NCI-H1930 (cell line): ENCODE data around the gene VIPR1.

ENCODE experiments used
- DNase-seq, 2 experiments: peaks; one replicate each; lab custom pipeline; 2025; lab: John Stamatoyannopoulos, UW

Gene VIPR1

DNA sequence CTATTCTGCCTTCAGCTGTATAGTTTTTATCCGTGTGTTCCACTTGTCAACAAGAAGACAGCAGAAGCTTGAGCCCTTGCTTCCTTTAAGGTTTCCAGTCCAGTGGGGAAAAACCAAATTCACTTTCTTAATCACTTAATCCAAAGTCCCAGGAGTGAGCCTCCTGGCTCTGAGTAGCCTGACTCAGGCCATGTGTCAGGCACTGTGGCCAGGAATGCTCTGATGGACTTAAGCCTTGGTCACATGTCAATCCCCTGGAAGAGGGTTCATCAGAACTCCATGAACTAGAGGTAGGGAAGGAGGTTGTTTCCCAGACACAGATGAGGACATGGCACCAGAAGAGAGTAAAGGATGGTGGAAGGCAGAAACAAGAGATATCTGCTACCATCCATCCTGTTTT lies 8.8 kb downstream of the VIPR1 start:
- DNase-seq = no peak

DNA sequence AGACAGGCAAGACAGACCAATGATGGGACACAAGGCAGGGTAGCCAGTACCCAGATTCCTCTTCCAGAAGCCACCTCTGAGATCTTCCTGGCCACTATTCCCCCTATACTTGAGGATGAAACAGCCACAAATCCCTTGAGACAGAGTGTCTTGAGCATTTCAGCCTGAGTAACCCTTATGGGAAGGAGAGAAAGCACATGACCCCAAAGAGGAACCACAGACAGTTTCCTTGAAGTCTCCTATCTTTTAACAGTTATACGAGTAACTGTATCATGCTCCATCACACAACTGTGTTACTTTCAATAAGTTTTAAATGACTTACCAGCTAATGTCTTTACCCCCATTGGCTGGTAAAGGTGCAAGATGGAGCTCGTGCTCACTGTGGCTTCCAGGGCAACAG lies 9.3 kb downstream of the VIPR1 start:
- no peak for DNase-seq

DNA sequence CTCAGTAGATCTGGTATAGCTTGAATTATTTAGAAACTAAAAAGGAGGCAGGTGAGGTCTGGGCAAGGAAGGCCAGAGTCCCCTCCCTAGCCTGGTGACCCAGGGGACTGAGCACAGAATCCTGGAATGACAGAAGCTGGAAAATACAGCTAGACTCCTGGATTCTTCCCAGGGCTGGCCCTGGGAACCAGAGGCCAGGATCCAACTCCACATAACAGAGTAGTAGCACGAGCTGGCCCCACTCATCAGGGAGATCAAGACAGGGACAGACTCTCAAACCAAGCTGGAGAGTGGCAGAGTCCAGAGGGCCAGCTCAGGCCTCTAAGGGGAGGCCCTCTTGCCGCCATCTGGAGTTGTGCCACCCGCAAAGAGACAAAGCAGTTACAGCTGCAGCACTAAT lies 10.7 kb downstream of the VIPR1 start:
- DNase-seq = no peak

DNA sequence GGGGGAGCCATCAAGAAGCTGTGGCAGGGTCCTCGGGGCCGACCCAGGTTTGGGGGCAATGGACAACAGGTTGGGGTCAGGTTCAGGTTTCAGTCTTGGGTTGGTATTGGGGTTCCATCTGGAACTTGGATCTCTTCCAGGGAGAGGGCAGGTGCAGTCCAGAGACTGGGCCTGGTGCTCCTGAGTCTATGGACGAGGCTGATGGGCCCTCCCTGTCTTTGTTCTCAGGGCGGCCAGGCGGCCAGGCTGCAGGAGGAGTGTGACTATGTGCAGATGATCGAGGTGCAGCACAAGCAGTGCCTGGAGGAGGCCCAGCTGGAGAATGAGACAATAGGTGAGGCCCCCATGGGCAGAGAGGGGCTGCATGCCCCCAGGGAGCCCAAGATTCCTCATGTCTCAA lies 11.1 kb downstream of the VIPR1 start:
- no peak for DNase-seq

DNA sequence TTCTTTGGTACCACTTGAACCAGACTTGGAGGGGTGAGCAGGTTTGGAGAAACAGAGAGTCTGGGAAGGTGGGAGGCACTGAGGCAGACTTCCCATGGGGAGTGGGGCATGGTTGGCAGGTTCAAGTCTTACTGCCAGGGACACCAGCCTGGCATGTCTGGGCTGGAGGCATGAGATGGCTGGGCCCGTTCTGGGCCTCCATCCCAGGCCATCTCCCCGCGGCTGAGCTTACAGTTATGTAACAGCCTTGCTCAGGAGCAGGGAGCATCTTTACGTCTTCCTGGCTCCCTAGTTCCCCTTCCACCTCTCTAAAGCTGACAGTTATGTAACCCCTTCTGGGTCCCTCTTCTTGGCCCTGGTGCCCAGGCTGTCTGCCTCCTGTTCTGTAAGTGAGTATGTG lies 12.4 kb downstream of the VIPR1 start:
- DNase-seq = no peak

DNA sequence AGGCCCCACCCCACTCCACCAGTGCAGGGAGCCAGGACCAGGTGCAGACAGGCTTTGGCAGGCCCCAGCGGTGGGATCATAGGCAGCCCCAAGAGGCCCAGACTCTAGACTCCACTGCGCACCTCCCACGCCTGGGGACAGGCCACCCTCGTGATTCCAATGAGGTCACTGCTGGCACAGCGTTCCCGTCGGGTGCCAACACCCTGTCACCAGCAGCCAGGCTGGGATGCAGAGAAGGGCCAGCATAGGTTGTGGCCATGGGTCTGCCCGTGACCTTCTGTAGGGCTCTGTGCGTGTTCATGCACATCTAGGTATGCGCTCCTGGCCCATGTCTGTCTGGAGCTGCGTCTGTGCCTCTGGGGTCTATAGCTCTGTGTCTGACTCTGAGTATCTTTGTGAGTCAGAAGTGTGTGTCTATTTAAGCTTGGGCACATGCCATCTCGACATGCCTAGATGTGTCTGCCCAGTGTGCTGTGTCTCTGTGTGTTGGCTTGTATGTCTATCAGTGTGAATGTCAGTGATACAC lies 13.0 kb downstream of the VIPR1 start:
- no peak for DNase-seq

DNA sequence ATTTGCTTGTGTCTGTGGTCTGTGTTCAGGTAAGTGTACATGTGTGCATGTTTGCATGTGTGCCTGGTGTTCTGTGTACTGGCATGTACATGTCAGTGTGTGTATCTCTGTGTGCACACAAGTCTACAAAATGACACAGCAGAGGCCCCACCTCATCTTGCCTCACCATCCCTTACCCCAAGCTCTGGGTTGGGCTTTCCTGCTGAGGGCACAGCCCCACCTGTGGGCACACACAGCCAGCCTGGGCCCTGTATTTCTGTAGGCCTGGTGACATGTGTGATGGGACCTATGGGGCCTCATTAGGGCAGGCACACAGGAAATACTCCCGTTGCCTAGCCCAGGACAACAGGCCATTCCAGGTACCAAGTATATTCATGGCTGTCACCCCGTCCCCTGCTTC lies 13.5 kb downstream of the VIPR1 start:
- no peak for DNase-seq

DNA sequence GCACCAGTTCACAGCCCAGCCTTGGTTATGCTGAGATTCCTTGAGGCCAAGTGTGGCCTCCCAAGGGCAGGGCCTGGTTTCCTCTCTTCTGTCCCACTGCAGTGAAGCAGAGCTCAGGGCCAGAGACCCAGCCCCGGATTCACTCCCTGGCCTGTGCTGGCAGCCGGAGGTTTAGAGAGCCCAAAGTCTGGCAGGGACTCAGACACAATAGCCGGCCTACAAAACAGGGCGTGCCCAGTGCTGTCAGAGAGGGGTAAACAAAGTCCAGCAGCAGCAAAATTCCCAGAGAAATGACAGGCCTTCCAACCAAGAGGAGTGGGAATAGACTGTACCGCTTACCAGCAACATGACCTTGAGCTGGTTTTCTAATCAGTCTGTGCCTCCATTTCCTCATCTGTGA lies 14.0 kb downstream of the VIPR1 start:
- no peak for DNase-seq

DNA sequence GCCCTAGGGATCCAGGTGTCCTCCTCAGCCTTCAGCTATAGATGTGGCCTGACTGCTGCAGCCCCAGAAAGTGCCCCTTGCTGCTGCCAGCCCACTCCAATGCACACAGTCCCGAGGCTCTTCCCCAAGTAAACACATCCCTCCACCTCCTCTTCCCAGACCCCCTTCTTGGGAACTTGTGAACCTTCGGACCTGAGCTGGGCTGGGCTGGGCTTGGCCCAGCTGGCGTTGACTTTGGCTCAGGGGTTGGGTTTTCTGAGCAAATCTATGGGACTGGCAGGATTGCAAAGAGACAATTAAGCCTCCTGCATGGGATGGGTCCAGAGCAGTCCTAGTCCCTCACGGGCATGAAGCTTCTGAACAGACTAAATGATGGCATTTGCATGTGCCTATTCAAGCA lies 14.7 kb downstream of the VIPR1 start:
- DNase-seq = no peak

DNA sequence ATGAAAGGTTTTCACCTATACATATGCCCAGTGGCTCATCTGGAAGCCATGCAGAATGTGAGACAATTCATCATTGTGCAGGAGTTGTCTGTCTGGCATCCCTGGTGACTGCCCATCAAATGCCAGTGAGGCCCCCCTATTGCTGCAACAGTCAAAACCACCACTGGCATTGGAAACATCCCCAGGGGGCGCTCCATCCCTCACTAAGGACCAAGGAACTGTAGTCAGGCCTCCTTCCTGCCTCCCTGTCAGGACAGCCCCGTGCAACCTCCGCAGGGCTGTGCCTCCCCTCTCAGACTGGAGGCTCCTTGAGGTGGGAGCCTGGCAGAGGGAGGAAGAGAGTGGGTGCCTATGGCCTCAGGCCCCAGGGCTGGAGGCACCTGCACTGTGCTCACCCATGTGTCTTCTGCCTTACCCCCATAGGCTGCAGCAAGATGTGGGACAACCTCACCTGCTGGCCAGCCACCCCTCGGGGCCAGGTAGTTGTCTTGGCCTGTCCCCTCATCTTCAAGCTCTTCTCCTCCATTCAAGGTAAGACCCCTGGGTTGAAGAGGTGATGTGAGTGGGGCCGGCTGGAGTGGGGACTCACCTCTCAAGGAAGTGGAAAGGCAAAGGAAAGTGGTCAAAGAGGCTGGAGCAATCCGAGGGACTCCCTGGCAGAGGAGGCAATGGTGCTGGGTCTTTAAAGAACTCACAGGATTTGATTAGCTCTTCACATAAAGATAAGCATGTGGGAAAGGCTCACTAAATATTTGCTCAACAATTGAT lies 16.5 kb downstream of the VIPR1 start:
- DNase-seq = no peak

DNA sequence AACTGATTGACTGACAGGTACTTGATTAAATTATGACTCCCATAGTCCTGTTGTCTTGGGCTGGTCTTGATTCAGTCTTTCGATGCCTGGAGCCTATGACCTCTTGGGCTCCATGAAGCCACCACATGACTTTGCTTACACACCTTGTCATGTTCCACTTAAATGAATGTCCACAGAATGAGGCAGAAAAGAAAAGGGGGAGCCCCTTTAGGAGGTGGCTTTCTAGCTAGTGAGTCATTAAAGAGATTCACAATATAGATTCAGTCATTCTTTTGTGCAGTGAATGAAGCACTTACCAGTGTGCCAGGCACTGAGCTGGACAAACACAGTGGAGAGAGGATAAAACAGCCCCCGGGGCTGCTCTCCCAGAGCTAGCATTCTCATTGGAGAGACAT lies 17.1 kb downstream of the VIPR1 start:
- DNase-seq = no peak

DNA sequence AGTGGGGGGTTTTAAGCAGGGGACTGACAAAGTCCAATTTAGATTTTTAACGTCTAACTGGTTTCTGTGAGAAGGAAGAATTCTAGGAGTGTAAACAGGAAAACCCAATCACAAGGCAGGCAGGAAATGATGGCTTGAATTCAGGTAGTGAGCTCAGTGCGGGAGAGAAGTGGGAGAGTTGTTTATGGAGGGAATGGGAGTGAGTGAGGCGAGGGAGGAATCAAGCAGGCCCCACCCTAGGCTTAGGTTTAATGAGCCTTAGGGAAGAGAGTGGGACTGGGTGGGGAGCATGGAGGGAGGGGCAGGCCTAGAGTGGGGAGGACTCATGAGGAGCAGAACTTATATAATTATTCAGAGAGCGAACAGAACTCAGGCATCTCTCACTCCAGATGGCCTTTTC lies 17.9 kb downstream of the VIPR1 start:
- DNase-seq = no peak

DNA sequence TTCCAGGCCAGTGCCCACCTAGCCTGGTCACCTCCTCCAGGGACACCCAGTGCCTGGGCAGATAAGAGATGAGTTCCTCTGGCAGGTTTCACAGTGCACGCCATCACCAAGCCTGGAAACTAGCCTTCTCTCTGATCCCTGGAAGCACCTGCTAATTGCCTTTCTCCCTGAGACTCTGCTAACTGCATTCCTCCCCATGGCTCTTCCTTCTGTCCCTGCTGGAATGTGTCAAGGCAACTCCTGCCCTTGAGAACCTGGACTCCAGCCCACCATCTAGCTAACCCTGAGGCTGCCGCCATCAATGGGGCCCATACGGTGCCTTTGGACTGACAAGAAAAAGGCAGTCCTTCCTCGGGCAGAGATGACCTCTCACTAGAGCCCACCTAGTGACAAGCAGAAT lies 18.5 kb downstream of the VIPR1 start:
- DNase-seq = no peak

DNA sequence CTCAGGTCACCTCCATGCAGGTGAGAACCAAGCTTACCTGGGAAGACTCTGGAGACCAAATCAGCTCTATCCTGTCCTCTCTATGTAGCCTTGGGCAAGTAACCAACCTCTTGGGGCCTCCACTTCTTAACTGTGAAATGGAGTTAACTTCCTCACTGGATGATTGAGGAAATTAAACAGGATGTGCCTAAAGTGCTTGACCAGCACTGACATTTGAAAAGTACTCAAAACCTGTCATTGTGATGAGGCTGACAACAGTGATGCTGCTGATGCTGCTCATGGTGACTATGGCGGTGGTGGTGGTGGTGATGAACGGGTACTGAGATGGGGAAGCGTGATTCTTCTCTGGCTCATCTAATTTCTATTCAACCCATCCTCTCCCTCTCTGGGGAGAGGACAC lies 22.3 kb downstream of the VIPR1 start:
- no peak for DNase-seq

DNA sequence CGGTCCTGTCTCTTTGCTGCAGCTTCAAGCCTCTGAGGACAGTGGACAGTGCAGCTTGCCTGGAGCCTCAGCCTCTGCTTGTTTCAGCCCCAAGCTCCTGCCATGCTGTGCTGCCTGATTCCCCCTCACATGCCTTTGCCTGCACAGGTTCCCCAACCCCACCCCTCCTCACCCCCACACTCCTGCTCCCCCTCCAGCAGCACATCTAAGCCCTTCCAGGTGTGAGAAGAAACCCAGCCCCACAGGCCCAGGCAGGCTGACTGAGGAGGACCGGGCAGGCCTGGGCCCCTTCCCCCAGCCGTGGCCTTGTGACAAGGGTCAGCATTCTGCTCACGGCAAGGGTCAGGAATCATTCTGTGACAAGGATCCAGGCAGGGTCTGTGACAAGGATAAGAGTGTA lies 22.8 kb downstream of the VIPR1 start:
- DNase-seq = no peak

DNA sequence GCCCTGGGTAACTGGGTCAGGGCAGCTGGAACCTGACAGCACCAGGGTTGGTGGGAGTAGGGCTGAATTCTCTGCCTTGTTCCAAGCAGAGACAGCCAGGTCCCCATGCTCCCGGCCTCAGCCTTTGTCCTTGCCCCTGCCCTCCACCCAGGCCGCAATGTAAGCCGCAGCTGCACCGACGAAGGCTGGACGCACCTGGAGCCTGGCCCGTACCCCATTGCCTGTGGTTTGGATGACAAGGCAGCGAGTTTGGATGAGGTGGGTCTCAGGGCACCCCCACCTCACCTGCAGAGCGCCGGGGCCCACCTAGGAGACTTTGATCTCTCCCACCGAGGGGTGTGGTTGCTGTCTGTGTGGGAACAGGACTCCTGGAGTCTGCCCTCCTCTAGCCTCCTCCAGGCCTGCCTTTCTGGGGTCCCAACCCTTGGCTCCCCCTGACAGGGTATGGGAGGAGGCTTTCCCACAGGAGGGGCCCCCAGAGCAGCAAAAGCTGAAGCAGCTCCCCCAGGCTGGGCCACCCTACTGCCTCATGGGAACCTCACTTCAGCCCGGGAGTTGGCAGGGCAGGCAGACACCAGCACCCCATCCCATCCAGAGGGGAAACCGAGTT lies 23.4 kb downstream of the VIPR1 start:
- DNase-seq = no peak

DNA sequence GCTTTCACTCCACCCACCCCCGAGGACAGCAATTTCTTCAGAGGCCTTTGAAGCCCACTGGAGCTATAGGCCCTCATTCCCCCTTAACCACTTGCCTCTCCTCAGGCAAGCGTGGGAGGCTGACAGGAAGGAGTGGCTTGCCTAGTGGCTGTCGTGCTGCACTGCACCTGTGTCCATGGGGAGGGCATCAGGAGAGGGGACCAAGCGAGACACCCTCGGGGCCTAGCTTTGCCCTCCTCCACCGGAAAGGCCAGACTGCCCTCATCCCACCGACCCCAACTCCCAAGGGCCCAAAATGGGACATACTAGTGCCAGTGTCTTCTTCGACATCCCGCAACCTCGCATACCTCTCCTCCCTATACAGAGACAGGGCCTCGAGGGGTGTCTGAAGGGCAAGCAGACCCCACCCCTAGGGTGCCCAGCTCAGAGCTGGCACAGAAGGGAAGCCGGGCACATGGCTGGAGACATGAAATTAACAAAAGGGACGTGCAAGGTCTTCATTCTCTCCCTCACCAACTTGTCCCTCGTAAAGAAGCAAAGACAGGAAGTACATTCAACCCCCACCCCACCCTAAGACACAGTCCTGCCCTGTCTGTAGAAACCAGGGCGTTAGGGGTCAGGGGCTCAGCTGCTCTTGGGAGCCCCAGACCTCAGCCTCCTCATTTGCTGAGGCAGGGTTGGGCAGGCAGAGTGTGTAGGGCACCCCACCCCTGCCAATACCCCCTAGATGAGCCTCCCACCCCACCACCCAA lies 24.3 kb downstream of the VIPR1 start:
- DNase-seq = no peak

DNA sequence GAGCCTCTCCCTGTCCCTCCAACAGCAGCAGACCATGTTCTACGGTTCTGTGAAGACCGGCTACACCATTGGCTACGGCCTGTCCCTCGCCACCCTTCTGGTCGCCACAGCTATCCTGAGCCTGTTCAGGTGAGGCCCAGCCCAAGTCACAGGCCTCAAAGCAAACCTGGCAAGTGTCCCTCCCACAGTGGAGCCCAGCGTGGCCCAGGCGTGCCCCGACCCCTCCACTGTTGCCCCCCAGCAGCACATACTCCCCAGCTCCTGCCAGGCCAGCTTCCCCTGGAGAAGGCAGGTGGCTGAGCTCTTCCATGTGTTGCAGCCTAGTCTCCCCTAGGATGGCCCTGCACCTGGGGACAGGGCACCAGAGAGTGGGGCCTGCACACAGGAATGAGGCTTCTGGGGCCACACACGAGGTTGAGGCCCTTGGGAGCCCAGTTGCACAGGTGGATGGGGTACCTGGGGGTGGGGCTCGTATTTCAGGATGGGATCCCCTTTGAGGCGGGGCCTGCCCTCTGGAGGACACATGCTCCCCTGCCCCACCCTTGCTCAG lies 25.0 kb downstream of the VIPR1 start:
- no peak for DNase-seq

DNA sequence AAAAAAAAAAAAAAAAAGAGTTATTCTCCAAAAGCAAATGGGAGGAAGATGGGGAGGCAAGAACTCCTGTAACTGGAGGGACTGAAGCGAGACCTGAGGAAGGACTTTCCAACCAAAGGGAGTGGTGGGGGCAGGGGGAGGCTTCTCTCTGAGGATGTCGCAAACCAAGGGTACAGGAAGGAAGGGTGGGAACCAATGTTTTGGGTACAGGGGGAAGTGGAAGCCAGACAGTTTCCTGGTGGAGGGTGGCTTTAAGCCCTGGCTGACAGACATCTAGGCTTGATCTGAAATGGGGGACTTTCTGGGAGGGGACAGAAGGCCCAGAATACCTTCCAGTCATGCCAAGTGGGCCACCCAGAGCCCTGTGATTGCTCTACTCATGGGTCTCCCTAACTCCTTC lies 27.0 kb downstream of the VIPR1 start:
- no peak for DNase-seq

DNA sequence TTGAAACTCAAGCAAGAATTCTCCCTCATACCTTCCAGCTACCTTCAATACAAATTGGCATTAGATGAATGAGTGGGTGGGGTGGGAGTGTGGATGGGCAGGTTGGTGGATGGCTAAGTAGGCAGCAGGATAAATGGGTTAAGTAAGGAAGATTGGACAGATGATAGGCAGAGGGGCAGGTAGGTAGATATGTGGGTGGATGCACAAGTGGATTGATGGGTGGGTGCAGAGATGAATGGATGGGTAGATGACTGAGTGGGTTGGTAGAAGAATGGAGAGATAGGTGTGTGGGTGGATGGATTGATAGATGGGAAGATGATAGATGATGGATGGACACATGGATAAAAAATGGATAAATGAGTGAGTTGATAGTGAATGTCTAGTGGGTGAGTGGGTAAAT lies 27.6 kb downstream of the VIPR1 start:
- DNase-seq = no peak

DNA sequence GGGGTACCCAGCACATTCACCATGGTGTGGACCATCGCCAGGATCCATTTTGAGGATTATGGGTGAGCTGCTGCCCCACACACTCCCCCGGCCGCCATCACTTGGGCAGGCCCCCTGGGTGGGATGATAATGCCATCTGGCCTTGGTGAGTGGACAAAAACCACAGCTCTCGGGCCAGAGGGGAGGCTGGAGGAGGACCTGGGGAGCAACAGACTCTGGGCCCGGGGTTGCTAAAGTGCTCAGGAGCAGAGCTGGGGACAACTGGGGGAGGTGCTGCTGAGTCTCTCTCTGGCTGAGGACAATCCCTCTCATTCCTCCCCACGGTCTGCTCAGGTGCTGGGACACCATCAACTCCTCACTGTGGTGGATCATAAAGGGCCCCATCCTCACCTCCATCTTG lies 29.0 kb downstream of the VIPR1 start:
- no peak for DNase-seq

DNA sequence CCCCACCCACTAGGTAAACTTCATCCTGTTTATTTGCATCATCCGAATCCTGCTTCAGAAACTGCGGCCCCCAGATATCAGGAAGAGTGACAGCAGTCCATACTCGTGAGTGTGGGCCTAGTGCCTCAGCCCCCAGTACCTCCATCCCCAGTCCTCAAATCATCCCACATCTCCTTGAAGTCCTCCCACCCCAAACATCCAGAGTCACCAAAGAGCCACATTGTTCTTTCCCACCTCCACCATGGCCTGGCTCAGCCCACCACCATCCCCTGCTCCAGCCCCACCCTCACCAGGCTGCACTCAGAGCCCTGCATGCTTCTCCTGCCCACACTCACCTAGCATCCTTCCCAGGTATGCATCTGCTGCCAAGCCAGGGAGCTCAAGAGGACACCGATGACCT lies 29.8 kb downstream of the VIPR1 start:
- no peak for DNase-seq
